ENCODE data around the gene DHRS3.
"Not testable (repeated sequence)": the region's sequence is repeated elsewhere in the genome, so short reads cannot be mapped to it uniquely, and the experiment has no call there.

The DHRS3 gene

DNA sequence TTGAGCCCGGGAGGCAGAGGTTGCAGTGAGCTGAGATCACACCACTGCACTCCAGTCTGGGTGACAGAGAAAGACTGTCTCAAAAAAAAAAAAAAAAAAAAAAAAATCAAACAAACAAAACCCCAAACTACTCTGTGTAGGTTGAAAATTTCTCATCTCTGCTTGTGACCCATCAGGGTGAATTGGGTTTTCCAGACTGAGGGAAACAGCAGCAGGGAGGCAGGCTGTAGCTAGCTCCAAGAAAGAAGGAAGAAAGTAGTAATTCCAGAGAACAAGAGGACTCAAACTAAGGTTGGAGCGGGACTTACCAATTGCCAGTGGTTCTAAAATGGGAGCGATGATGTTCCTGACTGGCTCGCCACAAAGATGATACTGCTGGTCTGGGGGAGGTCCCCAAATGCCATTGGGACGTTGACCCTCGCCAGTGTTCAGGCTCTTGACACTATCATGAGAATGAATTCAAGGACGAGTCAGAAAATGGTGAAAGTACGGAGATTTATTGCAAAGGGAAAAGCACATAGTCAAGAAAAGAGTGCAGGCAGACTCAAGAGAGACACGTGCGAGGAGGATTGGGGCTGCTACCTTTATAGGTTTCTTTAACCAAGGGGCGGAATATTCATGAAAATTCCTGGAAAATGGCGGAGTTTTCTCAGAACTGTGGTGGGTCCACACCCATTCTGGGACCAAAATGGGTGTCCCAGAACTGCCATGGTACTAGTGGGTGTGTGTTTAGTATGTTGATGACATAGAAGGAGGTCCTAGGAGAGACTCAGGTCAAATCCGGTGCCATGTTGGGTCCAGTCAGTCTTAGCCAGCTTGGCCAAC, 39.3 kb upstream of the DHRS3 start:
- TF ChIP-seq, protein P1, sequence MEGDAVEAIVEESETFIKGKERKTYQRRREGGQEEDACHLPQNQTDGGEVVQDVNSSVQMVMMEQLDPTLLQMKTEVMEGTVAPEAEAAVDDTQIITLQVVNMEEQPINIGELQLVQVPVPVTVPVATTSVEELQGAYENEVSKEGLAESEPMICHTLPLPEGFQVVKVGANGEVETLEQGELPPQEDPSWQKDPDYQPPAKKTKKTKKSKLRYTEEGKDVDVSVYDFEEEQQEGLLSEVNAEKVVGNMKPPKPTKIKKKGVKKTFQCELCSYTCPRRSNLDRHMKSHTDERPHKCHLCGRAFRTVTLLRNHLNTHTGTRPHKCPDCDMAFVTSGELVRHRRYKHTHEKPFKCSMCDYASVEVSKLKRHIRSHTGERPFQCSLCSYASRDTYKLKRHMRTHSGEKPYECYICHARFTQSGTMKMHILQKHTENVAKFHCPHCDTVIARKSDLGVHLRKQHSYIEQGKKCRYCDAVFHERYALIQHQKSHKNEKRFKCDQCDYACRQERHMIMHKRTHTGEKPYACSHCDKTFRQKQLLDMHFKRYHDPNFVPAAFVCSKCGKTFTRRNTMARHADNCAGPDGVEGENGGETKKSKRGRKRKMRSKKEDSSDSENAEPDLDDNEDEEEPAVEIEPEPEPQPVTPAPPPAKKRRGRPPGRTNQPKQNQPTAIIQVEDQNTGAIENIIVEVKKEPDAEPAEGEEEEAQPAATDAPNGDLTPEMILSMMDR (IDR thresholded peaks at IDR 0.05; ENCODE audit: insufficient read depth, low read depth, low read length, missing control alignments), result no peak
- no peak overlapping the region for H3K4me3 ChIP-seq (ENCODE audit: low read depth, low read length)
- no peak for DNase-seq (ENCODE audit: low read depth)

DNA sequence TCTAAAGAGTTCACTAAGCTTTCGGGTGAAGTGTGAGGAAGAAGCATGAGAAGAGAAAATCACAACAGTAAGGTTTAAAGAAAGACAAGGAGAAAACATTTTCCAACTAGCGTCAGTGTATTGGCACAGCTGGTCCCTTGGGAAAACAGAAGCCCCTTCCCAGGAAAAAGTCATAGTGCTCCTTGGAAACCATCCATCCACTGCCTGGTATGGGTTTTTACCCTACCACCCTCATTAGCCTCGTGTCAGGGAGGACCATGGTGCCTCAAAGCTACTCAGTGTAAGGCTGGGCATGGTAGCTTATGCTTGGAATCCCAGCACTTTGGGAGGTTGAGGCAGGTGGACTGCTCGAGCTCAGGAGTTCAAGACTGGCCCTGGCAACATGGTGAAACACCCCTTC, 38.6 kb upstream of the DHRS3 start:
- H3K4me3 ChIP-seq (ENCODE audit: low read depth, low read length), result no peak overlapping the region
- TF ChIP-seq, protein P1 (IDR thresholded peaks at IDR 0.05; ENCODE audit: insufficient read depth, low read depth, low read length, missing control alignments), result no peak

DNA sequence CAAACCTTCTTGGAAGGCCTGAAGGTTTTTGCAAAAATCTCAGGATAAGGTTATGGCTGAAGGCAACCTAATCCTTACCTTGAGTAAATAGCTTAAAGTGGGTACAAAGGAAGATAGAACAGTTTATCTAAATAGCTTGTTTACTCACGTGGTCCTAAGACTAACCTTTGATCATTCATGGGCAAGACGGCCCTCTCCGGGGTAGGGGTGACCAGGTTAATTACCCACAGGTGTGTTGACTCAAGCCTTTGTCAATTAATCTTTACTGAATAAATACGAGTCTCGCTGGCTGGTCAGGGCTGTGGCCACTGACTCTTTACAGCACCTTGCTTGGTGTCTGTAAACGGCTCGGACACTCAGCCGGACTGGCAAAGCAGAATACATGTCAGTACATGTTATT, 36.6 kb upstream of the DHRS3 start:
- TF ChIP-seq, protein P1 (IDR thresholded peaks at IDR 0.05; ENCODE audit: insufficient read depth, low read depth, low read length, missing control alignments), result no peak
- no peak for DNase-seq (ENCODE audit: low read depth)
- no peak overlapping the region for H3K4me3 ChIP-seq (ENCODE audit: low read depth, low read length)

More for the DNA sequence above, 38.6 kb upstream of the DHRS3 start:
- DNase-seq (ENCODE audit: low read depth), result no peak

DNA sequence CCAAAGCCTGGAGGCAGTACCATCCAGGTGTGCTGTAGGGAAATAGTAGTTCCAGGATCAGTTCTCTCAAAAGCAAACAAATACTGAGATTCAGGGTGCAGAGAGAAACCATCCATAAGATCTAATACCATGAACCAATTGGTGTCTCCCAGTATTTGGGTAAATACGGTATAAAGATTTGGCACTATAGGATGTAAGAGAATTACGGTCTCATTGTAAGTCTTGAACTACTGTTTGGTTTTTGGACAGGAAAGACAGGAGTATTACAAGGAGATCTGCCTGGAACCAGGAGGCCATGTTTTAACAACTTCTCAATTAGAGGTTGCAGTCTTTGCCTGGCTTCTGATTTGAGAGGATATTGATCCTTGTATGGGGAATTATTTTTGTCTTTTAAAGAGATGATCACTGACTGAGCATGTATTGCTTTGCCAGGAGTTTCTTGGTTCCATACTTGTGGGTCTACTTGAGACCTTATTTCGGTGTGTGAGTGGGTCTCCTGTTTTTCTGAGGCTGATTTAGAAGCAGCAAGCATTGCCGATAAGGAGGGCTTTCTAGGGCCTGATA, 36.1 kb upstream of the DHRS3 start:
- TF ChIP-seq, protein P1 (IDR thresholded peaks at IDR 0.05; ENCODE audit: insufficient read depth, low read depth, low read length, missing control alignments), result no peak
- H3K4me3 ChIP-seq (ENCODE audit: low read depth, low read length), result no peak overlapping the region
- DNase-seq (ENCODE audit: low read depth), result no peak

DNA sequence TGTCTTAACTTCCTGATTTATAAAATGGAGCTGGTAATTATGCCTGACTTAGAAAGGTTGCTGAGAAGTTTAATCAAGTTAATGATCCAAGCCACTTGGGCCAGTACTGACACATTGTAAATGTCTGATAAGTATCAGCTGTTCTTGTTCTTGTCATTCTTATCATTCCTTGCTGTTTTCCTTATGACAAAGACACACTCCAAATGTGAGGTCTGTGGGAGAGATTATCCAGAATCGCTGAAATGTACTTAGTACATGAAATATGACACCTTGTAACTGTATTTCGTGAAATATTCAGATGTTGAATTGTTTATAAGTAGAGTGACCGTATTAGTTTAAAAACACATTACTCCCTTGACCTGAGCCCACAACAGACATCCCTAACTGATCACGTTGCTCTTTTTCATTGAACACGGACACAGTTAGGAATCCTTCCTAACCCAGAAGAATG, 32.0 kb upstream of the DHRS3 start:
- DNase-seq (ENCODE audit: low read depth), result no peak
- TF ChIP-seq, protein P1 (IDR thresholded peaks at IDR 0.05; ENCODE audit: insufficient read depth, low read depth, low read length, missing control alignments), result no peak
- H3K4me3 ChIP-seq (ENCODE audit: low read depth, low read length), result no peak overlapping the region

DNA sequence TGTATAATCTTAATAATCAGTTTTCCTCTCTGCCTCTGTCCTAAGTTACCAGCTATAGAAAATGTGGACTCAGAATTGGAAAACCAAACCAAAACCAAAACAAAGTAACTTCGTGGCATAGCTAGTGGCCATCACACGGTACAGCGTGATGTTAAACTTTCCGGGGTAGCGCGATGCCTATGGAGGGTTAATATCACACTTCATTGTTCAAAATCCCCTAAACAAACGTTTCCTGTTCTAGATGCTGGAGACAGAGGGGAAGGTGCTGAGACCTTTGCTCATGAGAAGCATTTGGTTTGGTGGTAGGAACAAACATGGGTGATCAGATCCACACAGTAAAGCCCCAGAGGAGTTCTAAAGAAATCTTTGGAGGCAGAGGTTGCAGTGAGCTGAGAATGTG, 30.7 kb upstream of the DHRS3 start:
- no peak for DNase-seq (ENCODE audit: low read depth)
- TF ChIP-seq, protein P1 (IDR thresholded peaks at IDR 0.05; ENCODE audit: insufficient read depth, low read depth, low read length, missing control alignments), result no peak
- H3K4me3 ChIP-seq (ENCODE audit: low read depth, low read length), result no peak overlapping the region

DNA sequence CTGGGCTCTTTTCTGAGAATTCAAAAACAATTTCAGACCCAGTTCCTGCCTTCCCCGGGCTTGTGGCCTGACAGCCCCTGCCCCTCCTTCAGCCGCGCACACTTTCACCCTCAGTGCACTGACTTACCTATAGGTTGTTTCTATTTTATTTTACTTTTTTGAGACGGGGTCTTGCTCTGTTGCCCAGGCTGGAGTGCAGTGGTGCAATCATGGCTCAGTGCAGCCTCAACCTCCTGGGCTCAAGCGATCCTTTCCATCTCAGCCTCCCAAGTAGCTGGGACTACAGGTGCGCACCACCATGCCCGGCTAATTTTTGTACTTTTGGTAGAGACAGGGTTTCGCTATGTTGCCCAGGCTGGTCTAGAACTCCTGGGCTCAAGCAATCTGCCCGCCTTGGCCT, 27.4 kb upstream of the DHRS3 start:
- not testable (repeated sequence) for H3K4me3 ChIP-seq (ENCODE audit: low read depth, low read length); DNase-seq (ENCODE audit: low read depth)
